Stimulated activated CD8-positive, alpha-beta memory T cell treated with anti-CD3 and anti-CD28 coated beads, Interleukin-15, amount 100 ng/mL, for 1 hour (primary cell): ENCODE results near the gene SHISA8.
A peak's percentile ranks its signal among the peaks of the same experiment; 100 is the strongest.
"Not testable (repeated sequence)": the region's sequence is repeated elsewhere in the genome, so short reads cannot be mapped to it uniquely, and the experiment has no call there.

Experiments
- DNase-seq: peaks from one replicate; pipeline ENCODE4 v3.0.0-alpha.2; 2020; ENCODE audit warnings: low read depth

Gene SHISA8

GRCh38 chr22:41915035-41915785 lies at the start of gene SHISA8:
Gene SHISA8 (minus strand): TSS chr22:41915074. CDS start chr22:41914667, 407 bp downstream.
- DNase-seq = no peak

GRCh38 chr22:41964112-41964491 lies 49.2 kb upstream of the SHISA8 start:
- no peak for DNase-seq

- no peak for DNase-seq
Measured at GRCh38 chr22:41963453-41964111, 48.7 kb upstream of the SHISA8 start.

GRCh38 chr22:41957941-41958556 lies 43.2 kb upstream of the SHISA8 start:
- DNase-seq = no peak

- no peak for DNase-seq
Measured at GRCh38 chr22:41952713-41953112, 37.8 kb upstream of the SHISA8 start.

- DNase-seq = no peak
Measured at GRCh38 chr22:41951898-41952474, 37.1 kb upstream of the SHISA8 start, which contains the start of gene SMIM45. Gene SMIM45 (plus strand): TSS chr22:41952150.

GRCh38 chr22:41949297-41949965 lies 34.6 kb upstream of the SHISA8 start:
- DNase-seq = no peak

GRCh38 chr22:41948928-41949296 lies 34.0 kb upstream of the SHISA8 start:
- not testable (repeated sequence) for DNase-seq

GRCh38 chr22:41948142-41948541 lies 33.3 kb upstream of the SHISA8 start:
- DNase-seq = no peak

GRCh38 chr22:41947424-41948080 lies 32.7 kb upstream of the SHISA8 start:
- DNase-seq = no peak

- DNase-seq = peak; percentile 71
Measured at GRCh38 chr22:41946629-41947423, 32.0 kb upstream of the SHISA8 start, which contains the start of gene CENPM. Gene CENPM (minus strand): TSS chr22:41947152. CDS start chr22:41947076, 76 bp downstream.

GRCh38 chr22:41943661-41944209 lies 28.9 kb upstream of the SHISA8 start:
- no peak for DNase-seq

GRCh38 chr22:41940832-41941765 lies 26.2 kb upstream of the SHISA8 start:
- peak; percentile 82 for DNase-seq

- peak; percentile 93 for DNase-seq
Measured at GRCh38 chr22:41939981-41940831, 25.3 kb upstream of the SHISA8 start.

- DNase-seq = no peak
Measured at GRCh38 chr22:41936894-41937169, 22.0 kb upstream of the SHISA8 start.

GRCh38 chr22:41935509-41935908 lies 20.6 kb upstream of the SHISA8 start:
- no peak for DNase-seq

GRCh38 chr22:41935015-41935351 lies 20.1 kb upstream of the SHISA8 start:
- DNase-seq = no peak

GRCh38 chr22:41934284-41935014 lies 19.6 kb upstream of the SHISA8 start:
- no peak for DNase-seq
